Esophagus muscularis mucosa (tissue), 3 donors: Measurements from ENCODE around the gene SEMA5A.

ENCODE experiments used
- CTCF ChIP-seq, 3 experiments: fragments of 200-600 bp in 2 of 3; fragments of 450-650 bp in 1 of 3; sonication (generic) in 2 of 3; IDR thresholded peaks; one replicate each; pipeline ENCODE4 v1.5.1; 2017 to 2019; ENCODE audit warnings: antibody characterized with exemption in 3 of 3, mild to moderate bottlenecking in 2 of 3, moderate library complexity in 1 of 3
- EP300 ChIP-seq: sonication (generic); formaldehyde crosslinking; IDR thresholded peaks from one replicate; pipeline ENCODE4 v1.6.1; 2017; ENCODE audit warnings: antibody characterized with exemption

DNA sequence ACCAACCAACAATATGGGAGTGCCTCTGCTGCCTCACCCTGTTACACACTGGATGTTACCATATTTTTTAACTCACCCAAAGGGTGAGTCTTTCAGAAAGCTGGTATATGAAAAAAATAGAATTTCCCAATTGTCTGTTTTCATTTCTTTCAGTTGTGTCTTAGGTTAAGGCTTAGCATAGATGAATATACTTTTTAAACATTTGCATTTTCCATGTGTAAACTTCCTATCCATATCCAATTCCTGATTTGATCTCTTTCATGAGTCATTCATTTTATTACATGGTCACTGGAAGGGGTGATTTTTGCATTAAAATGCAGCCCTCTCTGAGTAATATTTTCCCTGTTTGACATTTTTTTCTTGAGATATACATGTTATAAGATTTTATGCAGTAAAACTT lies 406.5 kb downstream of the SEMA5A start:
- no peak for TF ChIP-seq EP300
- no peak for TF ChIP-seq CTCF (IDR thresholded peaks at IDR 0.05)
